ENCODE measurements around the gene WNT6.
"Not testable (repeated sequence)": the region's sequence is repeated elsewhere in the genome, so short reads cannot be mapped to it uniquely, and the experiment has no call there.

The WNT6 gene

GRCh38 chr2:218830526-218831306 lies 28.9 kb upstream of the WNT6 start:
- DNase-seq (ENCODE audit: low read depth, low spot score) = no peak

DNA sequence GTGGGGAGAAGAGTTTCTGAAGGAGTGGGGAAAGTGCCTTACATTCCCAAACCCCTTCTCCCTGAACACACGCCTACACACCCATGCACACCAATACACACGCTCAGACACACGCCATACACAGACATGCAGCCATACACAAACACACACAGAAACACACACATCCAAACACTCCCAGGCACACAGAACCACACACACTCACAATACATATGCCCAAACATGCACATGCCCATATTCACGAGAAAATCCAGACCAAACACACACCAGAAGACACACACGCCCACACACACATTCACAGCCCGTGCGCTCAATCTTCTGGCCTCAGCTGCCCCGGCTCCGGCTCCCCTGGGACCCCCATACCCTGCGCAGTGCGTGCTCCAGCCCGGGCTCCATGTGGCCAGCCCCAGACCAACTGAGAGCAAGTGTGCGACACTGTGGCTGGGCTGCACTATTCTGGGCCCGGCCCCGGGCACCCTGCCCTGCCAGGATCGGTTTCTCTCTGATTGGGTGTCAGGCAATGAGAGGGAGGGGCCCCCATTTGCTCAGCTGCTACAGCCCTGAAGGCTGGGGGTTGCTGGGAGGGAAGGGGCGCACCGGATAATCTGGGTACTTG lies 28.1 kb upstream of the WNT6 start, which contains the start of gene PRKAG3:
TSS of gene PRKAG3 (minus strand) at position 426 of the 613 bp plus-strand sequence.
- DNase-seq (ENCODE audit: low read depth, low spot score) = no peak

DNA sequence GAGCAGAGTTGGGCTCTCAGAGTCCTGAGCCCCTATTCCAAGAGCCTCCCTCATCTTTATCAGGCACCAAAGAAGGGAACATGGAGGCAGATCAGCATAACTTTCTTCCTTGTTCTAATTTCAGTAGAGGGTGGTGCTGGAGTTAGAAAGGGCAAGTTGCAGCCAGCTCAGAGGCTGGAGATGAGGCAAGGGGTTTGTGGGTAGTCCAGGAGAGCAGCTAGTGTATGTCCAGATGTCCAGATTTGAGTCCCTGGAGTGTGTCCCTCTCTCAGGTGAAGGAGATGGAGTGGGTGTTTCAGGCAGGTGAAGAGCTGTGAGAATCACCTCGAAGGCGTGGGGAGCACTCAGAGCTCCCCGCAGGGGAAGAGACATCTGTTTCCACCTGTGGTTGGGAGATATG lies 27.5 kb upstream of the WNT6 start:
- DNase-seq (ENCODE audit: low read depth, low spot score) = no peak

- no peak for DNase-seq (ENCODE audit: low read depth, low spot score)
Observed at GRCh38 chr2:218832520-218832919, 27.1 kb upstream of the WNT6 start.

GRCh38 chr2:218833023-218833609 lies 26.5 kb upstream of the WNT6 start:
- DNase-seq (ENCODE audit: low read depth, low spot score) = no peak

DNA sequence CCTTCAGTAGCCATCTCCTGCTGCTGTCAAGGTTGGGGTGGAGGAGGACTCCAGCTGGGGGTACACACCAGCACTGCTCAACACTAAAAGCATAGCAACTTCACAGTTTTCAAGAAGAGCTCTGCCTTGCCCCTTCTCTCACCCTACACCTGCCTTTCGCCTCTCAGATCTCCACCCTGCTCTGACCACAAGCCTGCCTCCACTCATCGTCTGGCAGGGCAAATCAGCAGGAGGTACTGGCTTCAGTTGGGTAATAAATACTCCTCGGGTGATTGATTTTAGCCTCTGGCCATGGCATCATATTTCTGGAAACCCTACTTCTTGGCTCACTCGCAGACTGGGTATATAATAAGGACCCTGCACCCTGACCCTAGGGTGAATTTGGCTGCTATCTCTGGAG lies 24.9 kb upstream of the WNT6 start:
- DNase-seq (ENCODE audit: low read depth, low spot score) = no peak

GRCh38 chr2:218837495-218837894 lies 22.1 kb upstream of the WNT6 start:
- no peak for DNase-seq (ENCODE audit: low read depth, low spot score)

DNA sequence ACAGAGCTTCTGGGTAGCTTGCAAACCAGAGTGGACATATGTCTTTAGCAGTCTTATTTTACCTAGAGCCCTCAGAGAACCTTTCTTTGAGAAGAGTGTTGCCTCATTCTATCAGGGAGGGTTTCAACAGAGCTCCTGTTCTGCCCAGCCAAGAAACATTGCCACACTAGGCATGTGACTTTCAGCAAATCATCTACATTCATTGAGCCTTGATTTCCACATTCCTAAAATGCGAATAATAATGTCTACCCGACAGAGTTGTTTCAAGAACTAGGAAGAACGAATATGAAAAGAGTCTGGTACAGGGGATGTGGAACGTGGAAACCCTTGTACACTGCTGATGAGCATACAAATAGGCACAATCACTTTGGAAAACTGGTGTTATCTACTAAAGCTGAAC lies 20.2 kb upstream of the WNT6 start:
- DNase-seq (ENCODE audit: low read depth, low spot score) = no peak

DNA sequence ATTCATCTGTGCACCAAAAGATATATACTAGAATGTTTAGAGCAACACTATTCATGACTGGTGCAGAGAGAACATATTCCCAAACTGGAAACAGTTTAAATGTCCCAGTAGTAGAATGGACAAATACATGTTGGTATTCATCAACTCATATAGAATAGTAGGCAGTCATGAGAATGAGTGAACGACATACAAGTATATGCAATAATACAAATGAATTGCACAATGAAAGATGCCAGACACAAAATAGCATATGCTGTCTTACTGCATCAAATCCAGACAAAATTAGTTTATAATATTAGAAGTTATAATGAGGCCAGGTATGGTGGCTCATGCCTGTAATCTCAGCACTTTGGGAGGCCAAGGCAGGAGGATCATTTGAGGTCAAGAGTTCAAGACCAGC lies 19.7 kb upstream of the WNT6 start:
- DNase-seq (ENCODE audit: low read depth, low spot score) = no peak

GRCh38 chr2:218844334-218844733 lies 15.3 kb upstream of the WNT6 start:
- not testable (repeated sequence) for DNase-seq (ENCODE audit: low read depth, low spot score)

GRCh38 chr2:218846963-218847362 lies 12.6 kb upstream of the WNT6 start:
- DNase-seq (ENCODE audit: low read depth, low spot score) = not testable (repeated sequence)

DNA sequence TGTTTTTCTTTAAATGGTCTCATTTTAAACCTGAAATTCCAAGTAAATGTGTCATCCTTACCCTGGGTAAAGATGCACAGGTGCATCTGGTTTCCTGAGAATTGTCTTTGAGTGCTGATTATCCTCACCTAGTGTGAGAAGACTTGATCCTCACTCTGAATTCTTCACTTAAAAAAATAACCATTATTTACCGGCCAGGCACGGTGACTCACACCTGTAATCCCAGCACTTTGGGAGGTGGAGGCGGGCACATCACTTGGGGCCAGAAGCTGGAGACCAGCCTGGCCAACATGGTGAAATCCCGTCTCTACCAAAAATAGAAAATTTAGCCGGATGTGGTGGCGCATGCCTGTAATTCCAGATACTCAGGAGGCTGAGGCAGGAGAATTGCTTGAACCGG lies 9.9 kb upstream of the WNT6 start:
- DNase-seq (ENCODE audit: low read depth, low spot score) = no peak

GRCh38 chr2:218850796-218851195 lies 8.8 kb upstream of the WNT6 start:
- no peak for DNase-seq (ENCODE audit: low read depth, low spot score)

DNA sequence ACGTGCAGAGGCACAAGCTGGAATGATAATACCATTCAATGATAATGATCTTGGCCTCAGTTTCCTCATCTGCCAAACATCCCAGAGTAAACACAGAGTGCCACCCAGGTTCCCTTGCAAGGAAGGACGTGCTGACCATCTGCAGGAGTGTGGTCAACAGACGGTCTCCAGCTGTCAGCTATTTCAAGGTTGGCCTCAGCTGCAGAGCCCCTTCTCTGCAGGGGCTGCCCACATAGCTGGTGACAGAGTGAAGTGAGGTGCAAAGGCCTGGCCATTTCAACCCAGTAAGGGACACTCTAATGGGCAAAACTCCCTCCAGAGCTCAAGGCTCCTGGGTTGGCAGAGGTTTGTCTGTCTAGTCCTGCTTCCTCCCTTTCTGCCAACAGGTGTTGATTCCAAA lies 8.3 kb upstream of the WNT6 start:
- DNase-seq (ENCODE audit: low read depth, low spot score) = no peak

GRCh38 chr2:218852911-218853667 lies 6.5 kb upstream of the WNT6 start:
- no peak for DNase-seq (ENCODE audit: low read depth, low spot score)

DNA sequence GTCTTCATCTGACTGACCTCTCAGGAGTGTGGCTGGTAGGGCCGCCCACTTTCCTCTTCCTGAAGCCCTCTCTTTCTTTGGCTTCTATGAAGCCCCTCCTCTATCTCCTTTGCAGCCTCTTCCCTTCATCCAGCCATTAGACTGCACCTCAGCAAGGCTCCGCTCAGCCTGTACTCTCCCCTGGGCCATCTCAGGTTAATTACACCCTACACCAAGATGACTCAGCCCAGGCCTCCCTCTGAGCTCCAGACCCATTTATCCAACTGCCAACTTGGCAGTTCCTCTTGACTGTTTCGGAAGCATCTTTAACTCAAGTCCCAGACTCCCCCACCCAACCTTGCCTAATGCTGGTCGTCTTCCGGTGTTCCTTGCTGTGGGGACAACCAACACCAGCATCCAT lies 5.8 kb upstream of the WNT6 start:
- no peak for DNase-seq (ENCODE audit: low read depth, low spot score)

DNA sequence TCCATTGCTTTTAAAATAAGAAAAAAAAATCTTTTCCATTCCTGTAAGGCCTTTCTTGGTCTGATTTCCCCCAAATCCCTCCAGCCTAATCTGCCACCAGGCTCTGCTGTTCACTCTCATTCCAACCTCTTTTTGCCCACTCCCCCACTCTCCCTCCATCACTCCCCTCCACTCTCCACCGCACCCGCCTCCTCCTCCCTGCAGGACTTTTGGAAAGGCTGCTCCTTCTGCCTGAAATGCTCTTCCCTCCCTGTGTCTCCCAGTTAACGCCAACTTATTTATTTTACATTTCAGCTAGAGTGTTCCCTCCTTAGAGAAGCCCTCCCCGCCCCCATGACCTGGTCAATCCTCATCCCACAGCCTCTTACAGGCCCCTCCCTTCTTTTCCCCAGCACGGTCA lies 4.7 kb upstream of the WNT6 start:
- DNase-seq (ENCODE audit: low read depth, low spot score) = no peak

DNA sequence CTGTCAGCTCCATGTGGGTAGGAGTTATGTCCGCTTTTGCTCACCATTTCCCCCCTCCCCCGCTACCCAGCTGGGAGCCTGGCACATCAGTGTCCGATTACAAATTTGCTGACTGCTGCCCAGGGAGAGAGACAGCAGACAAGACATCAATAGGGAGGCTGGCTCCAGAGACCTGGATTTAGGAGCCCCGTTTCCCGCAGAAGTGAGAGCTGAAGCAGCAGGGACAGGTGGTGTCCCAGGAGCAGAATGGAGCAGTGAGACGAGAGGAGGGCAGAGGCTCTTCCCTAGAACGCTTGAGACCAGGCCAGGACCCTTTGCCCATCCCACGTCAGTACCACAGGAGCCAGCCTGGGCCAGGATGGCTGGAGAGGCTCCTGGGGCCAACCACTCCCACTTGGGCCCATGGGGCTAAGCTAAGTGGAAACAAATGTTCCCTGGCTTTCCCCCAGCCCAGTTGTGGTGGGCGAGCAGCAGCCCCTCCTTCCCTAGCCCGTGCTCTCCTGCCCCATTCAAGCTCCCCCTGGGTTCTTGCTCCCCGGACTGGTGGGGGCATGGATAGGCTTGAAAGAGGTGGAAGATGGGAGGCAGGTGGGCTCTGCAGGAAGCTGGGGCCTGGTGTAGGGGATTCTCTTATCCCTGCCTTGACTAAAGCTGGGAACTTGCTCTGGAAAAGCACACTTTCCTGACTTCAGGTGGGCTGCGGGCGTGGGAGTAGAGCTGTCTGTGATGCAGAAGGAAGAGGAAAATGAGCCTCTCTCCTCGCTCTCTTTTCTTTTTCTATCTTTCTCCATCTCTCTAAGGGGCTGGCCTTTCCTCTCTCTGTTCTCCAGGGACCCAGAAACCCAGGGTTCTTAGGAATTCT lies 4.1 kb upstream of the WNT6 start:
- no peak for DNase-seq (ENCODE audit: low read depth, low spot score)

GRCh38 chr2:218856167-218856895 lies 3.3 kb upstream of the WNT6 start:
- no peak for DNase-seq (ENCODE audit: low read depth, low spot score)

GRCh38 chr2:218856896-218857243 lies 2.7 kb upstream of the WNT6 start:
- no peak for DNase-seq (ENCODE audit: low read depth, low spot score)
